Endothelial cell of umbilical vein (primary cell): Measurements from ENCODE around the gene SCIN.

Experiments
- EZH2 ChIP-seq: IDR thresholded peaks from 2 replicates; pipeline ENCODE4 v1.6.1; 2012; ENCODE audit warnings: borderline replicate concordance, low read depth, mild to moderate bottlenecking, moderate library complexity, low read length, inconsistent platforms; ENCODE audit not compliant: severe bottlenecking
- FOS ChIP-seq: IDR thresholded peaks from 2 replicates; pipeline ENCODE4 v1.6.1; 2011; ENCODE audit warnings: mild to moderate bottlenecking, low read length, moderate library complexity, borderline replicate concordance; ENCODE audit not compliant: insufficient read depth
- JUN ChIP-seq: IDR thresholded peaks from 2 replicates; pipeline ENCODE4 v1.6.1; 2011; ENCODE audit warnings: borderline replicate concordance, low read depth; ENCODE audit not compliant: insufficient read length, insufficient read depth
- POLR2A ChIP-seq: IDR thresholded peaks from 2 replicates; pipeline ENCODE4 v1.6.1; 2012; ENCODE audit warnings: low read depth, mild to moderate bottlenecking, control low read depth, low read length
- POLR2AphosphoS5 ChIP-seq: IDR thresholded peaks from 2 replicates; pipeline ENCODE4 v1.6.1; 2012; ENCODE audit warnings: low read depth, mild to moderate bottlenecking, control low read depth, low read length, moderate library complexity; ENCODE audit not compliant: insufficient read depth
- TF ChIP-seq, protein P1 (sequence below), 2 donors: IDR thresholded peaks; 1 replicate in 1 of 2; 2 replicates in 1 of 2; pipeline ENCODE4 v1.5.1; 2011; ENCODE audit warnings: low read length in 2 of 2, mild to moderate bottlenecking in 2 of 2, moderate library complexity in 2 of 2, control low read depth in 1 of 2, inconsistent platforms in 1 of 2, low read depth in 1 of 2; ENCODE audit not compliant: insufficient read depth in 1 of 2; ENCODE audit errors: extremely low read depth in 1 of 2

GRCh38 chr7:12584930-12585329, 14.4 kb downstream of the SCIN start:
- TF ChIP-seq, protein P1, sequence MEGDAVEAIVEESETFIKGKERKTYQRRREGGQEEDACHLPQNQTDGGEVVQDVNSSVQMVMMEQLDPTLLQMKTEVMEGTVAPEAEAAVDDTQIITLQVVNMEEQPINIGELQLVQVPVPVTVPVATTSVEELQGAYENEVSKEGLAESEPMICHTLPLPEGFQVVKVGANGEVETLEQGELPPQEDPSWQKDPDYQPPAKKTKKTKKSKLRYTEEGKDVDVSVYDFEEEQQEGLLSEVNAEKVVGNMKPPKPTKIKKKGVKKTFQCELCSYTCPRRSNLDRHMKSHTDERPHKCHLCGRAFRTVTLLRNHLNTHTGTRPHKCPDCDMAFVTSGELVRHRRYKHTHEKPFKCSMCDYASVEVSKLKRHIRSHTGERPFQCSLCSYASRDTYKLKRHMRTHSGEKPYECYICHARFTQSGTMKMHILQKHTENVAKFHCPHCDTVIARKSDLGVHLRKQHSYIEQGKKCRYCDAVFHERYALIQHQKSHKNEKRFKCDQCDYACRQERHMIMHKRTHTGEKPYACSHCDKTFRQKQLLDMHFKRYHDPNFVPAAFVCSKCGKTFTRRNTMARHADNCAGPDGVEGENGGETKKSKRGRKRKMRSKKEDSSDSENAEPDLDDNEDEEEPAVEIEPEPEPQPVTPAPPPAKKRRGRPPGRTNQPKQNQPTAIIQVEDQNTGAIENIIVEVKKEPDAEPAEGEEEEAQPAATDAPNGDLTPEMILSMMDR (IDR thresholded peaks at IDR 0.05; ENCODE audit: extremely low read depth in 1 of 2, insufficient read depth in 1 of 2, low read depth in 1 of 2, low read length in 2 of 2): no peak
- TF ChIP-seq POLR2A (no peak), EZH2 (no peak), POLR2AphosphoS5 (no peak), JUN (no peak), FOS (no peak)
